Neutrophil (primary cell): ENCODE data around the gene SPTSSB.

ENCODE experiments used
- H3K27ac ChIP-seq: fragments of 200-600 bp; sonication (generic); 2 replicates; pipeline ENCODE4 v1.5.1; 2016; ENCODE audit warnings: mild to moderate bottlenecking, moderate library complexity
- H3K27me3 ChIP-seq: fragments of 200-600 bp; sonication (generic); 2 replicates; pipeline ENCODE4 v1.6.0; 2016; ENCODE audit warnings: mild to moderate bottlenecking
- H3K36me3 ChIP-seq: fragments of 200-600 bp; sonication (generic); 2 replicates; pipeline ENCODE4 v1.5.1; 2017
- H3K4me1 ChIP-seq, 2 experiments: fragments of 200-600 bp in 1 of 2; sonication (generic) in 1 of 2; 1 replicate in 1 of 2; 2 replicates in 1 of 2; pipeline versions ENCODE4 v1.5.1 to v1.6.1; 2013 to 2016; ENCODE audit warnings: low read depth in 1 of 2, low read length in 1 of 2, mild to moderate bottlenecking in 1 of 2, moderate library complexity in 1 of 2; ENCODE audit not compliant: control insufficient read depth in 1 of 2, insufficient read depth in 1 of 2
- H3K4me3 ChIP-seq, 2 experiments: fragments of 200-600 bp in 1 of 2; sonication (generic) in 1 of 2; 1 replicate in 1 of 2; 2 replicates in 1 of 2; pipeline ENCODE4 v1.5.1; 2013 to 2016; ENCODE audit warnings: low read depth in 1 of 2, low read length in 1 of 2, mild to moderate bottlenecking in 1 of 2, moderate library complexity in 1 of 2
- H3K9me3 ChIP-seq: fragments of 200-600 bp; sonication (generic); 2 replicates; pipeline ENCODE4 v1.5.1; 2016
- TF ChIP-seq, protein P1 (sequence below): fragments of 200-600 bp; sonication (generic); IDR thresholded peaks from 2 replicates; pipeline ENCODE4 v1.5.1; 2016; ENCODE audit warnings: antibody characterized with exemption

The SPTSSB gene

DNA sequence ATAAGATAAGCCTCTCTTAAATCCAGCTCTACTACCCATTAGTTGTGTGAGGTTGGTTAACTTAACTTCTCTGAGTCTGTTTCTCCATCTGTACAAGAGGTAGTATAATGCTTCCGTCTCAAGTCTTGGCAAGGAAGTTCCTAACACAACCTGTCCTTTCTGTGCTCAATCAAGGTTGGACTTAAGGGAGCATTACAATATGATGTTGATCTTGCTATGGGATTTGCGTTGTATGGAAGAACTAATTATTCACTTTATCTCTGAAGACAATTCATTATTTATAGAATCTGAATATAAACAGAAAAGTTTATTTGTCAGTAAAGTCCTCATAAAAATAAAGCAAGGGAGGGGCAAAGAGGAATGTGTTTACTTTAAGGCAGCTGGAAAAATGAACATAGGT, 18.9 kb upstream of the SPTSSB start:
- no peaks in the 10 kb centered on the region for H3K36me3 ChIP-seq
- no peaks in the 10 kb centered on the region for H3K27me3 ChIP-seq
- TF ChIP-seq, protein P1, sequence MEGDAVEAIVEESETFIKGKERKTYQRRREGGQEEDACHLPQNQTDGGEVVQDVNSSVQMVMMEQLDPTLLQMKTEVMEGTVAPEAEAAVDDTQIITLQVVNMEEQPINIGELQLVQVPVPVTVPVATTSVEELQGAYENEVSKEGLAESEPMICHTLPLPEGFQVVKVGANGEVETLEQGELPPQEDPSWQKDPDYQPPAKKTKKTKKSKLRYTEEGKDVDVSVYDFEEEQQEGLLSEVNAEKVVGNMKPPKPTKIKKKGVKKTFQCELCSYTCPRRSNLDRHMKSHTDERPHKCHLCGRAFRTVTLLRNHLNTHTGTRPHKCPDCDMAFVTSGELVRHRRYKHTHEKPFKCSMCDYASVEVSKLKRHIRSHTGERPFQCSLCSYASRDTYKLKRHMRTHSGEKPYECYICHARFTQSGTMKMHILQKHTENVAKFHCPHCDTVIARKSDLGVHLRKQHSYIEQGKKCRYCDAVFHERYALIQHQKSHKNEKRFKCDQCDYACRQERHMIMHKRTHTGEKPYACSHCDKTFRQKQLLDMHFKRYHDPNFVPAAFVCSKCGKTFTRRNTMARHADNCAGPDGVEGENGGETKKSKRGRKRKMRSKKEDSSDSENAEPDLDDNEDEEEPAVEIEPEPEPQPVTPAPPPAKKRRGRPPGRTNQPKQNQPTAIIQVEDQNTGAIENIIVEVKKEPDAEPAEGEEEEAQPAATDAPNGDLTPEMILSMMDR: no peak
- H3K27ac ChIP-seq: no peak overlapping the region
- no peak overlapping the region for H3K4me3 ChIP-seq
- peaks cover 26 to 38% of the 10 kb centered on the region in 2 experiments for H3K4me1 ChIP-seq
- H3K9me3 ChIP-seq: no peaks in the 10 kb centered on the region

DNA sequence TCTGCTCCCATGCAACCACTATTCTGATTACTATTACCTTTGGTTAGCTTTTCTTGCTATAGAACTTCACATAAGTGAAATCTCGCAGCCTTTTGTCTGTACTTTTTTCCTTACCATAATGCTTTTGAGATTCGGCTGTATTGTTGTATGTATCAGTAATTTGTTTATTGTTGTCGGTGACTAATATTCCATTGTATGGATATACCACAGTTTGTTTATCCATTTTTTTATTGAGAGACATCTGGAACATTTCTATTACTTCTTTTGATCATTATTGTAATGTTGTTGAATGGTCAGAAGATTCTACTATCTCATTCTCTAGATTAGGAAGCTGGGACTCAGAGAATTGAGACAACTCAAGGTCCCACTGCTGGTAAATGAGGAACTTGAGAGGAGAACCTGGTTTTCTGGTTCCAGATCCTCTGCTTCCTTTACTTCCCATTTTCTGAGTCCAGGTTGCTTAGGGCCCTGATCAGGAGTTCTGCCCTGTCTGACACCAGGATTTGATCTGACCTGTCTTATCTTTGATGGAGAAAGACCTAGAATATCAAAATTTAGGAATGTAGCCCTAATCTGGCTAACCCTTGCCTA, 18.2 kb upstream of the SPTSSB start:
- Histone ChIP-seq H3K36me3 (no peaks in the 10 kb centered on the region), H3K4me1 (peaks cover 21 to 35% of the 10 kb centered on the region in 2 experiments), H3K27me3 (no peaks in the 10 kb centered on the region), H3K4me3 (no peak overlapping the region), H3K9me3 (no peaks in the 10 kb centered on the region), H3K27ac (no peak overlapping the region)
- TF ChIP-seq, protein P1: no peak

DNA sequence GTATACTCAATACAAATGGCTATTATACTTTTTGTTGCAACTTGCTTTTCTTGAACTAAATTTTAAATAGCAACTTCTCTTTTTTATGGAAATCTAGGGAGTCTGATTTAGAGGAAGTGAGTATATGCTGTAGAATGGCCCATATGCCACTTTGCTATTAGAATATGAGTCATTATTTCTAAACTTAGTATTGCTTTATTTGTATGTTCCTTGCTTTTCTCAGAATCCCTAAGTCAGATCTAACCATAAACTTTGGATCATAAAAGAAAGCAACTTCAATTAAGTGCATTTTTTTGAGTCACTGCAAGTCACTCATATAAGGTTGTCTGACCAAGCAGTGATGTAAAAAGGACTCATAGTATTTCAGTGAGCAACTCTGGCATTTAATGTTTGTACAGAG, 17.5 kb upstream of the SPTSSB start:
- peaks cover 21 to 35% of the 10 kb centered on the region in 2 experiments for H3K4me1 ChIP-seq
- TF ChIP-seq, protein P1: no peak
- no peak overlapping the region for H3K27ac ChIP-seq
- H3K9me3 ChIP-seq: no peaks in the 10 kb centered on the region
- H3K27me3 ChIP-seq: no peaks in the 10 kb centered on the region
- no peaks in the 10 kb centered on the region for H3K36me3 ChIP-seq
- H3K4me3 ChIP-seq: no peak overlapping the region

DNA sequence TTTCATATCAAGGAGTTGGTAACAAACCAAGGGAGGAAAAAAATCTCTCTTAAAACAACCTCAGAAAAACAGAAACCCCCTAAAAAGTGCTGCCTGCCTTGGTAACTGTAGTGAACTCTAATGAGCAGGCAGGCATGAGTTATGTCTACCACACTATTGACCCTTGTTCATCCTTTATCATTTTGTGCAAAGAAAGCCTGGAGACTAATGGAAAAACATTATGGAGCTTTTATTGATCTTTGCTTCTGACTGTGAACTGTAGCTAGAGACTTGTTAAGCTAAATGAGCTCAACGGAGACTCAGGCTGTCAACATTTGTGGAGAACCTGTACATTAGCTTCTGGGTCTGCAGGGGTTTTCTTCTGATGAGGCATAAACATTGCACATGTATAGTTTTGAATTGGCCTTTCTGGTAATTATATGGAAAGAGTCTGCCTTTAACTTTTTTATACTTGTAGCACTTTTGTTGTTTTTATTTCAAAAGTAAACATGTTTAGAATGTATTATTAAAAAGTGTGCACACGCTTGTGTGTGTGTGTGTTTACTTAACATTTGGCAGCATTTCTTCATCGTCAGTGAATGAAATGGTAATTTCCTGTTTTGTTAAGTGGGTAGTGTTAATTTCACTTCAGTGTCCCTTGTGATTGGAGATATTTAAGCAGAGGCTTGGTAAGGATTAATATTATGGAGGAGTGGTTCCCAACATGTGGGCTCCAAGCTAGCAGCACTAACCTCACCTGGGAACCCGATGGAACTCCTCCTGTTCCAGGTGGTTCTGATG, 15.9 kb upstream of the SPTSSB start:
- no peaks in the 10 kb centered on the region for H3K27me3 ChIP-seq
- H3K4me1 ChIP-seq: peaks cover 21 to 35% of the 10 kb centered on the region in 2 experiments
- H3K4me3 ChIP-seq: no peak overlapping the region
- TF ChIP-seq, protein P1: no peak
- no peaks in the 10 kb centered on the region for H3K9me3 ChIP-seq
- H3K36me3 ChIP-seq: no peaks in the 10 kb centered on the region
- H3K27ac ChIP-seq: peak overlapping the region; percentile 33

DNA sequence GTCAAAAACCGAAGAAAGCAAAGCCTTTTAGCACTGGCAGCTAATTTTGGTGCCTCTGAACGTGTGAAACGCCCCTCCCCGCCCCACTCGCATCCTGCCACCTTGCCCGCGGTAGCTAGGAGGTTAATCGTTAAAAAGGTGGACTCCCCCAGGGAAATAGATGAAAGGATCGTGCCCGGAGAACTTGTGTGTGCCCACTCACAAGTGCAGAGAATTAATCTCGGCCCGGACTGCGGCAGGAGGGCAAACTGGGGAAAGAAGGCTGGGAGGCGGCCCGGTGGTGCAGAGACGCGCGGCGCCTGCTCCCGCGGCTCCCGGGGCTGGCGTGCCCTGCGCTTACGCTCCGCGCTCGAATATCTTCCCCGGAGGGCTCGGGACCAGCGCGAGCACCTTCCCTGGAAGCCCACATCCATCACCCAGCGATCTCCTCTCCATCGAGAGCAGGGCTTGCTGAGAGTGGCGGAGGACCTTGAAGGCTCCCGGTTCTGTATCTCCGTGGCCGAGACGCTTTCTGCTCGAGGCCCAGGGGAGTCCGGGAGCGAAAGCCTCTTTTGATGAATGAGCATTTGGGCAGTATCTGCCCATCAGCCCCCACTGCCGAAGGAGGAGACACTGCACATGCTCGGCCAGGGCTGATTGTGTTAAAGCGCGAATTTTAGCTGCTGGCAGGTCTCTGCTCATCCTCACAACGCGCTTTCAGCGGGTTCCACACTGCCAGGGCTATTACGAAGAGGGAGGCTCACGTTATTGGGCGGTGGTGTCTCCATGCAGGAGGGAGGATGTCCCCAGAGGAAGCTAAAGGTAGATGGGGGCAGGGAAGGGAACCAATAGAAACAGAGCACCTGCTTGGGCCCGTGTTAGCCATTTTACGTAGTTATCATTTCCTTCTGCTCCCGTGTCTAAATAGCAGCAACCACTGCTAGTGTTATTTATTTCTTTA, 1.3 kb upstream of the SPTSSB start:
- TF ChIP-seq, protein P1: no peak
- Histone ChIP-seq H3K9me3 (no peaks in the 10 kb centered on the region), H3K36me3 (no peaks in the 10 kb centered on the region), H3K27ac (no peak overlapping the region), H3K27me3 (peaks cover 94% of the 10 kb centered on the region), H3K4me1 (peaks cover 16 to 19% of the 10 kb centered on the region in 2 experiments), H3K4me3 (peak overlapping the region in 1 of 2 experiments; percentile 39)
